Gastrocnemius medialis (tissue), 4 donors: ENCODE results near the gene PTPA. TPM values are rescaled to one million over a fixed set of nuclear protein-coding genes. Genes with fewer than 3 reads are reported as not detected.

Source experiments
- ATAC-seq, 2 donors: fragments of 150-250 bp; one replicate each; pipeline ENCODE4 v1.9.1; 2016
- DNase-seq, 2 donors: peaks; one replicate each; pipeline ENCODE4 v3.0.0-alpha.2; 2019
- H3K27ac ChIP-seq, 4 donors: fragments of 200-600 bp; sonication (generic); 1 replicate in 1 of 4; 2 replicates in 3 of 4; pipeline ENCODE4 v1.5.1; 2016 to 2018; ENCODE audit warnings: mild to moderate bottlenecking in 2 of 4, moderate library complexity in 1 of 4
- H3K27me3 ChIP-seq, 3 donors: fragments of 200-600 bp; sonication (generic) in 2 of 3; 1 replicate in 1 of 3; 2 replicates in 2 of 3; pipeline versions ENCODE4 v1.5.1 to v1.6.0; 2016 to 2019; ENCODE audit warnings: mild to moderate bottlenecking in 1 of 3, moderate library complexity in 1 of 3
- H3K36me3 ChIP-seq, 2 donors: fragments of 200-600 bp; sonication (generic) in 1 of 2; one replicate each; pipeline ENCODE4 v1.5.1; 2017 to 2018
- H3K4me1 ChIP-seq, 2 donors: fragments of 200-600 bp; sonication (generic) in 1 of 2; one replicate each; pipeline ENCODE4 v1.5.1; 2016 to 2017; ENCODE audit warnings: mild to moderate bottlenecking in 2 of 2
- H3K4me3 ChIP-seq, 4 donors: fragments of 200-600 bp; sonication (generic) in 3 of 4; 1 replicate in 1 of 4; 2 replicates in 3 of 4; pipeline ENCODE4 v1.5.1; 2016 to 2019; ENCODE audit warnings: mild to moderate bottlenecking in 2 of 4
- H3K9me3 ChIP-seq, 3 donors: fragments of 200-600 bp; sonication (generic) in 2 of 3; 1 replicate in 1 of 3; 2 replicates in 2 of 3; pipeline ENCODE4 v1.5.1; 2016 to 2019
- CTCF ChIP-seq, 5 experiments: fragments of 450-650 bp in 3 of 5; fragments of 200-600 bp in 2 of 5; sonication (generic) in 2 of 5; IDR thresholded peaks in 4 of 5; conservative IDR thresholded peaks in 1 of 5; 1 replicate in 4 of 5; 2 replicates in 1 of 5; pipeline ENCODE4 v1.5.1; 2016 to 2019; ENCODE audit warnings: antibody characterized with exemption in 5 of 5, mild to moderate bottlenecking in 3 of 5, moderate library complexity in 3 of 5
- POLR2A ChIP-seq, 2 donors: fragments of 450-650 bp; IDR thresholded peaks; one replicate each; pipeline ENCODE4 v1.6.1; 2017; ENCODE audit warnings: antibody characterized with exemption in 2 of 2, mild to moderate bottlenecking in 2 of 2, moderate library complexity in 2 of 2
- in situ Hi-C, 4 donors: fragments of 200-750 bp; cut with MboI; loops; one replicate each; pipeline versions ENCODE4 v1.15.0 to v1.8.0; 2017; ENCODE audit warnings: low sequenced_read_pairs in 4 of 4
- intact Hi-C: fragments of 100-400 bp; cut with DNase I; formaldehyde crosslinking; loops from one replicate; pipeline ENCODE4 v1.15.1; 2023; ENCODE audit warnings: low total_unique reads
- total RNA-seq, 4 donors: library from RNA; depleted of rRNA; stranded (reverse); fragments of >200 nt; gene quantifications; one replicate each; pipeline versions ENCODE4 v1.1.0 to v1.2.3, GENCODE V29; 2016

The PTPA gene
- total RNA-seq, 4 donors from 2014 or later, result 37.6 to 71.6 (median 53.5) TPM

- Histone ChIP-seq H3K4me3 (no peak overlapping the region), H3K9me3 (no peaks in the 10 kb centered on the region), H3K4me1 (peaks cover 58 to 61% of the 10 kb centered on the region in 2 donors), H3K36me3 (no peaks in the 10 kb centered on the region), H3K27ac (peak overlapping the region; percentile 79 to 100 (median 97)), H3K27me3 (no peaks in the 10 kb centered on the region)
- TF ChIP-seq CTCF (IDR thresholded peaks at IDR 0.05 in 4 of 5, conservative IDR thresholded peaks at IDR 0.05 in 1 of 5) (no peak), POLR2A (IDR thresholded peaks at IDR 0.05) (no peak)
- no peak for DNase-seq
- intact Hi-C loops, result no loop called here
- no peak for ATAC-seq
- in situ Hi-C loops, result loop anchor here in 2 of 4 donors (25.0 kb wide), 2 partner anchors 341 to 641 kb away; no protein-coding TSS in a partner anchor
Measured at GRCh38 chr9:129146441-129146941, 35.3 kb downstream of the PTPA start.

DNA sequence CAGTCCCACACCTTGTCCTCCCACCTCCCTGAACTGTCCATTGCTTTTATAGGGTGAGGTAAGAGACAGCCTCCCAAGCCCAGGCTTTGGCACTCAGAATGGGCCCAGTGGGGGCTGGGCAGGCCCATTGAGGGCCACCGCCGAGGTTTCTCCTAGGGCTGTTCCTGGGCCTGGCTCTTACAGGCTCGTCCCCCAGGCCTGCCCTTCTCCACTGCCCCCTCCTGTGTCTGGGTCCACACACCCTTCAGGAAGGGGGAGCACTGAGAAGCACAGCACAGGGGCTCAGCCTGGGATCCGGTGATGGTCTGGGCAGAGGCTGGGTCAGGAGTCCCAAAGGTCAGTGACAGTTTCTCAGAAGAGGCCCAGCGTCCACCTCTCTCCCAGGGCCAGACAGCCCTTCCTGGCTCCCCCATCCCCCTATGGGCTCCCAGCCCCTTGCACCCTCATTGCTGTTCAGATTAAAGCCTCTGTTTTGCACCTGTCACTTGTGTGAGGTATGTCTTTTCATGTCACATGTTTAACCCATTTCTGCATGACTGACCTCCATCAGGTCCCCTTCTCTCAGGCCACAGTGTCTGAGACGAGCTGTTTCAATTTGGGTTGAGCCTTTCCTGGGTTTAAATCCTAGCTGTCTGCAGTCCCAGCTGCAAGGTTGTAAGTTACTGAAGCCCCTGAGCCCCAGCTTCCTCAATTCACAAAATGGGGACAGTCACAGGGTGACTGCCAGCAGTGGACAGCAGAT lies 37.4 kb downstream of the PTPA start:
- peaks cover 37 to 41% of the 10 kb centered on the region in 2 donors for H3K4me1 ChIP-seq
- DNase-seq, result no peak
- no peaks in the 10 kb centered on the region for H3K36me3 ChIP-seq

GRCh38 chr9:129149442-129149841 lies 38.2 kb downstream of the PTPA start:
- H3K4me3 ChIP-seq, result no peak overlapping the region
- no peaks in the 10 kb centered on the region for H3K27me3 ChIP-seq
- intact Hi-C loops (no loop called here), in situ Hi-C loops (loop anchor here in 2 of 4 donors (25.0 kb wide), 2 partner anchors 338 to 638 kb away; no protein-coding TSS in a partner anchor)
- peaks cover 29 to 35% of the 10 kb centered on the region in 2 donors for H3K4me1 ChIP-seq
- ATAC-seq (no peak), DNase-seq (no peak)
- TF ChIP-seq POLR2A (IDR thresholded peaks at IDR 0.05) (no peak), CTCF (IDR thresholded peaks at IDR 0.05 in 4 of 5, conservative IDR thresholded peaks at IDR 0.05 in 1 of 5) (no peak)
- H3K9me3 ChIP-seq, result no peaks in the 10 kb centered on the region
- H3K36me3 ChIP-seq, result no peaks in the 10 kb centered on the region
- peak overlapping the region in 2 of 4 donors; percentile 4 to 100 for H3K27ac ChIP-seq

More for the DNA sequence above, 37.4 kb downstream of the PTPA start:
- intact Hi-C loops (no loop called here), in situ Hi-C loops (loop anchor here in 2 of 4 donors (25.0 kb wide), 2 partner anchors 339 to 639 kb away; no protein-coding TSS in a partner anchor)
- TF ChIP-seq POLR2A (IDR thresholded peaks at IDR 0.05), result no peak
- TF ChIP-seq CTCF (IDR thresholded peaks at IDR 0.05 in 4 of 5, conservative IDR thresholded peaks at IDR 0.05 in 1 of 5), result no peak
- no peak overlapping the region for H3K4me3 ChIP-seq
- no peak for ATAC-seq
- no peaks in the 10 kb centered on the region for H3K9me3 ChIP-seq
- H3K27ac ChIP-seq, result peak overlapping the region in 3 of 4 donors; percentile 95 to 100 (median 99)
- no peaks in the 10 kb centered on the region for H3K27me3 ChIP-seq

- intact Hi-C loops, result no loop called here
- H3K27ac ChIP-seq, result peak overlapping the region in 1 of 4 donors; percentile 100
- H3K9me3 ChIP-seq, result no peaks in the 10 kb centered on the region
- H3K4me3 ChIP-seq, result no peak overlapping the region
- H3K4me1 ChIP-seq, result peaks cover 23 to 29% of the 10 kb centered on the region in 2 donors
- no peak for TF ChIP-seq CTCF (IDR thresholded peaks at IDR 0.05 in 4 of 5, conservative IDR thresholded peaks at IDR 0.05 in 1 of 5)
- TF ChIP-seq POLR2A (IDR thresholded peaks at IDR 0.05), result no peak
- no peak for ATAC-seq
- in situ Hi-C loops, result no loop called here
- no peak for DNase-seq
- no peaks in the 10 kb centered on the region for H3K27me3 ChIP-seq
- peaks cover 0 to 3% of the 10 kb centered on the region in 2 donors for H3K36me3 ChIP-seq
Measured at GRCh38 chr9:129150122-129150521, 38.9 kb downstream of the PTPA start.
